ENCODE data around the gene WDR88.

- no peak for TF ChIP-seq POLR2A (IDR thresholded peaks at IDR 0.05)
- no peak for TF ChIP-seq CTCF (IDR thresholded peaks at IDR 0.05)
- TF ChIP-seq EP300 (IDR thresholded peaks at IDR 0.05), result no peak
- TF ChIP-seq POLR2AphosphoS5 (IDR thresholded peaks at IDR 0.05), result no peak
These were observed 60.1 kb downstream of the WDR88 start for GRCh38 chr19:33192010-33192409.
